Mesenchymal stem cell (in vitro differentiated cells and primary cell): ENCODE data around the gene CXCL14.

Source experiments
- DNase-seq: peaks from one replicate; pipeline ENCODE4 v3.0.0-alpha.2; 2013
- H2AFZ ChIP-seq: one replicate; pipeline ENCODE4 v1.6.1; 2013; ENCODE audit warnings: low read depth, mild to moderate bottlenecking, control low read depth, inconsistent platforms, low read length, moderate library complexity
- H2AK5ac ChIP-seq: 2 replicates; pipeline ENCODE4 v1.6.1; 2013; ENCODE audit warnings: low read length, moderate library complexity, mild to moderate bottlenecking, inconsistent platforms; ENCODE audit not compliant: severe bottlenecking
- H2BK120ac ChIP-seq: one replicate; pipeline ENCODE4 v1.6.1; 2013; ENCODE audit warnings: low read depth, mild to moderate bottlenecking, inconsistent platforms, low read length, moderate library complexity
- H2BK12ac ChIP-seq, 2 experiments: one replicate each; pipeline ENCODE4 v1.6.1; 2013; ENCODE audit warnings: inconsistent platforms in 2 of 2, low read length in 2 of 2, mild to moderate bottlenecking in 2 of 2, moderate library complexity in 2 of 2, control low read depth in 1 of 2
- H2BK15ac ChIP-seq: one replicate; pipeline ENCODE4 v1.6.1; 2013; ENCODE audit warnings: mild to moderate bottlenecking, low read depth, inconsistent platforms; ENCODE audit not compliant: poor library complexity, severe bottlenecking
- H2BK5ac ChIP-seq: 2 replicates; pipeline ENCODE4 v1.6.1; 2013; ENCODE audit warnings: low read depth, mild to moderate bottlenecking, low read length, control low read depth, inconsistent platforms; ENCODE audit not compliant: poor library complexity, severe bottlenecking
- H3K14ac ChIP-seq, 2 experiments: one replicate each; pipeline ENCODE4 v1.6.1; 2013; ENCODE audit warnings: inconsistent platforms in 2 of 2, low read length in 2 of 2, control low read depth in 1 of 2, mild to moderate bottlenecking in 1 of 2, moderate library complexity in 1 of 2
- H3K18ac ChIP-seq, 2 experiments: one replicate each; pipeline ENCODE4 v1.6.1; 2013; ENCODE audit warnings: inconsistent platforms in 2 of 2, low read length in 2 of 2, control low read depth in 1 of 2, low read depth in 1 of 2, mild to moderate bottlenecking in 1 of 2
- H3K23ac ChIP-seq, 2 experiments: one replicate each; pipeline ENCODE4 v1.6.1; 2013; ENCODE audit warnings: inconsistent platforms in 2 of 2, low read length in 2 of 2, mild to moderate bottlenecking in 2 of 2, moderate library complexity in 2 of 2, control low read depth in 1 of 2
- H3K27ac ChIP-seq: 2 replicates; pipeline ENCODE4 v1.5.1; 2013; ENCODE audit warnings: mild to moderate bottlenecking, moderate library complexity, low read length, control low read depth, inconsistent platforms; ENCODE audit not compliant: poor library complexity, severe bottlenecking
- H3K27me3 ChIP-seq, 2 experiments: 2 replicates each; pipeline versions ENCODE4 v1.6.1 to v1.7.0; 2013; ENCODE audit warnings: low read length in 2 of 2, mild to moderate bottlenecking in 2 of 2, moderate library complexity in 2 of 2, control low read depth in 1 of 2, inconsistent platforms in 1 of 2; ENCODE audit not compliant: control insufficient read depth in 1 of 2, insufficient read depth in 1 of 2
- H3K36me3 ChIP-seq, 2 experiments: 2 replicates each; pipeline versions ENCODE4 v1.6.1 to v1.7.0; 2013; ENCODE audit warnings: low read length in 2 of 2, control low read depth in 1 of 2, inconsistent platforms in 1 of 2, low read depth in 1 of 2, mild to moderate bottlenecking in 1 of 2; ENCODE audit not compliant: insufficient read depth in 2 of 2, control insufficient read depth in 1 of 2
- H3K4ac ChIP-seq, 2 experiments: one replicate each; pipeline ENCODE4 v1.6.1; 2013; ENCODE audit warnings: inconsistent platforms in 2 of 2, low read length in 2 of 2, mild to moderate bottlenecking in 2 of 2, moderate library complexity in 2 of 2, control low read depth in 1 of 2, low read depth in 1 of 2
- H3K4me1 ChIP-seq: 2 replicates; pipeline ENCODE4 v1.6.1; 2013; ENCODE audit warnings: low read depth, low read length, control low read depth; ENCODE audit not compliant: control insufficient read depth, insufficient read depth
- H3K4me2 ChIP-seq: 2 replicates; pipeline ENCODE4 v1.6.1; 2013; ENCODE audit warnings: low read length, mild to moderate bottlenecking, inconsistent platforms; ENCODE audit not compliant: poor library complexity, severe bottlenecking
- H3K4me3 ChIP-seq, 2 experiments: 2 replicates each; pipeline versions ENCODE4 v1.5.1 to v1.7.0; 2013; ENCODE audit warnings: low read length in 2 of 2, mild to moderate bottlenecking in 2 of 2, control low read depth in 1 of 2, low read depth in 1 of 2; ENCODE audit not compliant: insufficient read depth in 1 of 2
- H3K79me1 ChIP-seq: replicated peaks from 2 replicates; pipeline ENCODE4 v1.6.1; 2013; ENCODE audit warnings: mild to moderate bottlenecking, control low read depth, low read length, inconsistent platforms; ENCODE audit not compliant: poor library complexity, severe bottlenecking
- H3K9ac ChIP-seq: 2 replicates; pipeline ENCODE4 v1.7.0; 2013; ENCODE audit warnings: mild to moderate bottlenecking, low read length, moderate library complexity
- H3K9me3 ChIP-seq: 2 replicates; pipeline ENCODE4 v1.7.0; 2013; ENCODE audit warnings: mild to moderate bottlenecking, low read length; ENCODE audit not compliant: control insufficient read depth
- H4K8ac ChIP-seq: one replicate; pipeline ENCODE4 v1.6.1; 2013; ENCODE audit warnings: inconsistent platforms, mild to moderate bottlenecking, low read length, moderate library complexity
- H4K91ac ChIP-seq: one replicate; pipeline ENCODE4 v1.6.1; 2013; ENCODE audit warnings: mild to moderate bottlenecking, low read length, inconsistent platforms
- WGBS: methylation state at CpG from one replicate; pipeline ENCODE4 v1.1.7; 2013; ENCODE audit warnings: mixed read lengths; 5-methylcytosine and 5-hydroxymethylcytosine counted together

Gene CXCL14

GRCh38 chr5:135555530-135555929 is 23.3 kb downstream of the CXCL14 start:
- Histone ChIP-seq H2BK120ac (no peak overlapping the region), H3K4me3 (no peak overlapping the region), H2BK15ac (no peak overlapping the region), H4K8ac (no peak overlapping the region), H2AFZ (no peak overlapping the region), H3K4me2 (no peak overlapping the region), H3K9me3 (no peaks in the 10 kb centered on the region), H2BK5ac (no peak overlapping the region), H3K4ac (no peak overlapping the region), H3K27ac (no peak overlapping the region), H2BK12ac (no peak overlapping the region), H3K14ac (no peak overlapping the region), H3K36me3 (no peaks in the 10 kb centered on the region), H4K91ac (no peak overlapping the region), H2AK5ac (no peak overlapping the region), H3K23ac (no peak overlapping the region), H3K27me3 (peaks cover 46 to 62% of the 10 kb centered on the region in 2 experiments), H3K18ac (no peak overlapping the region), H3K79me1 (no peaks in the 10 kb centered on the region), H3K4me1 (no peaks in the 10 kb centered on the region), H3K9ac (no peak overlapping the region)
- WGBS = 68% methylated on average over 2 of the region's 2 CpGs
- no peak for DNase-seq

- peak overlapping the region; percentile 66 for H3K9ac ChIP-seq
- no peak overlapping the region for H2BK15ac ChIP-seq
- no peak overlapping the region for H2BK12ac ChIP-seq
- no peak overlapping the region for H4K8ac ChIP-seq
- DNase-seq = no peak
- H2AK5ac ChIP-seq = no peak overlapping the region
- H2BK5ac ChIP-seq = no peak overlapping the region
- no peak overlapping the region for H3K27ac ChIP-seq
- H2BK120ac ChIP-seq = no peak overlapping the region
- peaks cover 52 to 62% of the 10 kb centered on the region in 2 experiments for H3K27me3 ChIP-seq
- no peaks in the 10 kb centered on the region for H3K9me3 ChIP-seq
- H3K4ac ChIP-seq = no peak overlapping the region
- H2AFZ ChIP-seq = no peak overlapping the region
- H3K14ac ChIP-seq = no peak overlapping the region
- H3K18ac ChIP-seq = no peak overlapping the region
- no peak overlapping the region for H3K23ac ChIP-seq
- H3K4me2 ChIP-seq = no peak overlapping the region
- WGBS = 23% methylated on average over 5 of the region's 8 CpGs
- H3K4me1 ChIP-seq = no peaks in the 10 kb centered on the region
- no peaks in the 10 kb centered on the region for H3K79me1 ChIP-seq
- no peak overlapping the region for H4K91ac ChIP-seq
- H3K4me3 ChIP-seq = peak overlapping the region in 1 of 2 experiments; percentile 55
- no peaks in the 10 kb centered on the region for H3K36me3 ChIP-seq
Observed at GRCh38 chr5:135553688-135554462, 24.9 kb downstream of the CXCL14 start.

- Histone ChIP-seq H2BK15ac (no peak overlapping the region), H3K27me3 (peaks cover 60 to 66% of the 10 kb centered on the region in 2 experiments), H3K4me3 (no peak overlapping the region), H4K91ac (no peak overlapping the region), H3K79me1 (no peaks in the 10 kb centered on the region), H3K4me2 (no peak overlapping the region), H3K4me1 (no peaks in the 10 kb centered on the region), H3K9me3 (no peaks in the 10 kb centered on the region), H3K23ac (no peak overlapping the region), H2BK120ac (no peak overlapping the region), H2BK12ac (no peak overlapping the region), H2BK5ac (no peak overlapping the region), H4K8ac (no peak overlapping the region), H3K36me3 (no peaks in the 10 kb centered on the region), H3K9ac (no peak overlapping the region), H3K14ac (no peak overlapping the region), H3K18ac (no peak overlapping the region), H2AFZ (no peak overlapping the region), H3K27ac (no peak overlapping the region), H3K4ac (no peak overlapping the region), H2AK5ac (no peak overlapping the region)
- 28% methylated on average over 12 of the region's 15 CpGs for WGBS
- DNase-seq = peak; percentile 71
Observed at GRCh38 chr5:135551593-135552447, 27.0 kb downstream of the CXCL14 start.

- H2AFZ ChIP-seq = no peak overlapping the region
- H3K4me2 ChIP-seq = no peak overlapping the region
- H3K79me1 ChIP-seq = no peaks in the 10 kb centered on the region
- H2BK12ac ChIP-seq = no peak overlapping the region
- no peak overlapping the region for H3K18ac ChIP-seq
- no peak overlapping the region for H4K91ac ChIP-seq
- DNase-seq = no peak
- no peaks in the 10 kb centered on the region for H3K36me3 ChIP-seq
- no peak overlapping the region for H2BK120ac ChIP-seq
- H3K27me3 ChIP-seq = peaks cover 72 to 76% of the 10 kb centered on the region in 2 experiments
- no peak overlapping the region for H2BK5ac ChIP-seq
- peaks cover 2% of the 10 kb centered on the region for H3K4me1 ChIP-seq
- no peak overlapping the region for H2BK15ac ChIP-seq
- WGBS = 31% methylated on average over 4 of the region's 4 CpGs
- no peak overlapping the region for H3K27ac ChIP-seq
- no peak overlapping the region for H3K9ac ChIP-seq
- H3K4me3 ChIP-seq = no peak overlapping the region
- no peak overlapping the region for H3K23ac ChIP-seq
- H2AK5ac ChIP-seq = no peak overlapping the region
- no peaks in the 10 kb centered on the region for H3K9me3 ChIP-seq
- H3K14ac ChIP-seq = no peak overlapping the region
- H4K8ac ChIP-seq = no peak overlapping the region
- no peak overlapping the region for H3K4ac ChIP-seq
Observed at GRCh38 chr5:135549413-135549812, 29.4 kb downstream of the CXCL14 start.
